ENCODE measurements around the gene BICRA.
"Not testable (repeated sequence)": the region's sequence is repeated elsewhere in the genome, so short reads cannot be mapped to it uniquely, and the experiment has no call there.

Gene BICRA

GRCh38 chr19:47663911-47664771 is 55.2 kb downstream of the BICRA start:
- no peak for DNase-seq

GRCh38 chr19:47668556-47668955 is 59.6 kb downstream of the BICRA start:
- not testable (repeated sequence) for DNase-seq

- no peak for DNase-seq
Observed at GRCh38 chr19:47670736-47671135, 61.8 kb downstream of the BICRA start.

- no peak for DNase-seq
Observed at GRCh38 chr19:47671499-47671898, 62.6 kb downstream of the BICRA start.

GRCh38 chr19:47673426-47673825 is 64.5 kb downstream of the BICRA start:
- DNase-seq, result no peak

- no peak for DNase-seq
Observed at GRCh38 chr19:47674548-47674947, 65.6 kb downstream of the BICRA start.

- DNase-seq, result no peak
Observed at GRCh38 chr19:47675271-47675670, 66.3 kb downstream of the BICRA start.

GRCh38 chr19:47675859-47676258 is 66.9 kb downstream of the BICRA start:
- DNase-seq, result no peak

- no peak for DNase-seq
Observed at GRCh38 chr19:47676811-47677210, 67.9 kb downstream of the BICRA start.

- DNase-seq, result no peak
Observed at GRCh38 chr19:47679251-47679900, 70.4 kb downstream of the BICRA start.

GRCh38 chr19:47679922-47680857 is 71.3 kb downstream of the BICRA start:
- DNase-seq, result no peak

- DNase-seq, result no peak
Observed at GRCh38 chr19:47680858-47681332, 72.0 kb downstream of the BICRA start.

- no peak for DNase-seq
Observed at GRCh38 chr19:47681388-47681787, 72.5 kb downstream of the BICRA start.

GRCh38 chr19:47681936-47682335 is 73.0 kb downstream of the BICRA start:
- DNase-seq, result no peak

GRCh38 chr19:47682939-47683338 is 74.0 kb downstream of the BICRA start:
- no peak for DNase-seq

GRCh38 chr19:47686679-47687450 is 77.9 kb downstream of the BICRA start:
- no peak for DNase-seq

- no peak for DNase-seq
Observed at GRCh38 chr19:47687906-47688305, 79.0 kb downstream of the BICRA start.

- DNase-seq, result no peak
Observed at GRCh38 chr19:47691090-47691489, 82.2 kb downstream of the BICRA start.

- DNase-seq, result no peak
Observed at GRCh38 chr19:47691782-47692181, 82.8 kb downstream of the BICRA start.

- DNase-seq, result no peak
Observed at GRCh38 chr19:47693489-47693888, 84.6 kb downstream of the BICRA start.

- DNase-seq, result no peak
Observed at GRCh38 chr19:47693903-47694302, 85.0 kb downstream of the BICRA start.

Data from NCI-H187 (cell line).